Epithelial cell of esophagus (primary cell): ENCODE results near the gene IL1RAPL2.

ENCODE experiments used
- DNase-seq: peaks from one replicate; pipeline ENCODE4 v3.0.0; 2010; ENCODE audit warnings: low read depth
- H3K4me3 ChIP-seq: 2 replicates; pipeline ENCODE4 v1.5.1; 2011; ENCODE audit warnings: mild to moderate bottlenecking, low read length, control low read depth
- CTCF ChIP-seq: IDR thresholded peaks from 2 replicates; pipeline ENCODE4 v1.5.1; 2011; ENCODE audit warnings: low read depth, mild to moderate bottlenecking, low read length, control low read depth, inconsistent platforms; ENCODE audit not compliant: insufficient read depth; ENCODE audit errors: missing control alignments

IL1RAPL2 gene

GRCh38 chrX:105715746-105716145 is 1149.7 kb downstream of the IL1RAPL2 start:
- TF ChIP-seq CTCF: no peak
- DNase-seq: peak; percentile 65
- H3K4me3 ChIP-seq: no peak overlapping the region

- no peak overlapping the region for H3K4me3 ChIP-seq
- no peak for DNase-seq
- TF ChIP-seq CTCF: no peak
Observed at GRCh38 chrX:105723966-105724735, 1158.2 kb downstream of the IL1RAPL2 start.

GRCh38 chrX:105725228-105725627 is 1159.2 kb downstream of the IL1RAPL2 start:
- no peak for DNase-seq
- no peak for TF ChIP-seq CTCF
- H3K4me3 ChIP-seq: no peak overlapping the region

GRCh38 chrX:105738162-105738561 is 1172.2 kb downstream of the IL1RAPL2 start:
- no peak for TF ChIP-seq CTCF
- DNase-seq: no peak
- no peak overlapping the region for H3K4me3 ChIP-seq

GRCh38 chrX:105744291-105744690 is 1178.3 kb downstream of the IL1RAPL2 start:
- peak; percentile 70 for DNase-seq
- TF ChIP-seq CTCF: no peak
- no peak overlapping the region for H3K4me3 ChIP-seq

- no peak for DNase-seq
- no peak for TF ChIP-seq CTCF
- no peak overlapping the region for H3K4me3 ChIP-seq
Observed at GRCh38 chrX:105744946-105745345, 1178.9 kb downstream of the IL1RAPL2 start.

GRCh38 chrX:105745863-105746262 is 1179.9 kb downstream of the IL1RAPL2 start:
- peak; percentile 78 for DNase-seq
- no peak for TF ChIP-seq CTCF
- no peak overlapping the region for H3K4me3 ChIP-seq
